ENCODE measurements around the gene DDX56.

DNA sequence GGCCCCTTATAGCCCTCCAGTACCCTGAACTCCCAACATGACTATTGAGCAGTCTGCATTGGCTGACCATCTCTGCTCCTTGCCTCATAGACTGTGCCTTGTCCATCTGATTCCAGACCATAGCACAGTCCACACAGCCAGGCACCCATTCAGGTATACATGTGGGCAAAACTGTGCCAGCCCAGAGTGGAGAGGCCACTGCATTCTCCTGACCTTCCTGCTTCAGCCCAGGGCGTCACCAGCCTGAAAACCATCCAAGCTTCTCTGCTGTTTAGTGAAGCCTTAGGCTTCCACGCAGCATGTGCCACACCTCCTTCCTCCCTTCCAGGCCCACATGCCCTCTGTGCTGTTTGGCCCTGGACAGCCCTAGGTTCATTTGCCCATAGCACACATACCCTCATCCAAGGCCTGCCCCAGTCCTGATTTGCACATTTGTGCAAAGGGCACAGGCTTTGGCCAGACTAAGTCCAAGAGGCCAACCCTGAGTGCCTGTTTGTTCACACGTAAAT lies 10.5 kb downstream of the DDX56 start:
- TF ChIP-seq, protein P1, sequence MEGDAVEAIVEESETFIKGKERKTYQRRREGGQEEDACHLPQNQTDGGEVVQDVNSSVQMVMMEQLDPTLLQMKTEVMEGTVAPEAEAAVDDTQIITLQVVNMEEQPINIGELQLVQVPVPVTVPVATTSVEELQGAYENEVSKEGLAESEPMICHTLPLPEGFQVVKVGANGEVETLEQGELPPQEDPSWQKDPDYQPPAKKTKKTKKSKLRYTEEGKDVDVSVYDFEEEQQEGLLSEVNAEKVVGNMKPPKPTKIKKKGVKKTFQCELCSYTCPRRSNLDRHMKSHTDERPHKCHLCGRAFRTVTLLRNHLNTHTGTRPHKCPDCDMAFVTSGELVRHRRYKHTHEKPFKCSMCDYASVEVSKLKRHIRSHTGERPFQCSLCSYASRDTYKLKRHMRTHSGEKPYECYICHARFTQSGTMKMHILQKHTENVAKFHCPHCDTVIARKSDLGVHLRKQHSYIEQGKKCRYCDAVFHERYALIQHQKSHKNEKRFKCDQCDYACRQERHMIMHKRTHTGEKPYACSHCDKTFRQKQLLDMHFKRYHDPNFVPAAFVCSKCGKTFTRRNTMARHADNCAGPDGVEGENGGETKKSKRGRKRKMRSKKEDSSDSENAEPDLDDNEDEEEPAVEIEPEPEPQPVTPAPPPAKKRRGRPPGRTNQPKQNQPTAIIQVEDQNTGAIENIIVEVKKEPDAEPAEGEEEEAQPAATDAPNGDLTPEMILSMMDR (conservative IDR thresholded peaks at IDR 0.05 in 1 of 2, IDR thresholded peaks at IDR 0.05 in 1 of 2; ENCODE audit: low read depth in 1 of 2, low read length in 2 of 2), result no peak
- no peak for TF ChIP-seq EZH2 (IDR thresholded peaks at IDR 0.05; ENCODE audit: low read length, missing control alignments)

All from fibroblast of lung (primary cell).